Activated CD4-positive, alpha-beta T cell treated with anti-CD3 and anti-CD28 coated beads, Interleukin-2, amount 50 U/mL, for 1 hour (primary cell): ENCODE results near the gene APOBEC3H.
"Not testable (repeated sequence)": the region's sequence is repeated elsewhere in the genome, so short reads cannot be mapped to it uniquely, and the experiment has no call there.

ENCODE experiments used
- DNase-seq: peaks from one replicate; pipeline ENCODE4 v3.0.0-alpha.2; 2020

Gene APOBEC3H

GRCh38 chr22:39097098-39098020 lies at the start of gene APOBEC3H:
APOBEC3H (plus strand) TSS chr22:39097244; CDS start chr22:39100279, 3,035 bp downstream.
- DNase-seq, result no peak

GRCh38 chr22:39049486-39049885 lies 47.6 kb upstream of the APOBEC3H start:
- DNase-seq, result not testable (repeated sequence)

GRCh38 chr22:39051844-39052495 lies 45.1 kb upstream of the APOBEC3H start:
- not testable (repeated sequence) for DNase-seq

GRCh38 chr22:39055658-39056057 lies 41.4 kb upstream of the APOBEC3H start:
- no peak for DNase-seq

GRCh38 chr22:39061290-39061689 lies 35.8 kb upstream of the APOBEC3H start:
- not testable (repeated sequence) for DNase-seq

- DNase-seq, result not testable (repeated sequence)
These were observed 35.1 kb upstream of the APOBEC3H start for GRCh38 chr22:39061951-39062350.

- not testable (repeated sequence) for DNase-seq
These were observed 33.1 kb upstream of the APOBEC3H start for GRCh38 chr22:39063904-39064303.

- DNase-seq, result not testable (repeated sequence)
These were observed 30.4 kb upstream of the APOBEC3H start for GRCh38 chr22:39066442-39067276.

- no peak for DNase-seq
These were observed 28.8 kb upstream of the APOBEC3H start for GRCh38 chr22:39068033-39068785.

GRCh38 chr22:39070186-39070585 lies 26.9 kb upstream of the APOBEC3H start:
- DNase-seq, result no peak

GRCh38 chr22:39072581-39072981 lies 24.5 kb upstream of the APOBEC3H start:
- not testable (repeated sequence) for DNase-seq

- DNase-seq, result no peak
These were observed 23.1 kb upstream of the APOBEC3H start for GRCh38 chr22:39073981-39074380.

- not testable (repeated sequence) for DNase-seq
These were observed 20.7 kb upstream of the APOBEC3H start for GRCh38 chr22:39076155-39077025.

GRCh38 chr22:39077026-39077840 lies 19.8 kb upstream of the APOBEC3H start, which contains the start of gene APOBEC3G:
APOBEC3G (plus strand) TSS chr22:39077275; CDS start chr22:39077362, 87 bp downstream.
- peak; percentile 34 for DNase-seq

GRCh38 chr22:39077912-39078311 lies 19.1 kb upstream of the APOBEC3H start:
- DNase-seq, result not testable (repeated sequence)

GRCh38 chr22:39078329-39078728 lies 18.7 kb upstream of the APOBEC3H start:
- no peak for DNase-seq

- not testable (repeated sequence) for DNase-seq
These were observed 17.9 kb upstream of the APOBEC3H start for GRCh38 chr22:39079054-39079637.

GRCh38 chr22:39080052-39080762 lies 16.8 kb upstream of the APOBEC3H start:
- no peak for DNase-seq

GRCh38 chr22:39081016-39081415 lies 16.0 kb upstream of the APOBEC3H start:
- DNase-seq, result no peak
